H9 (cell line): ENCODE data around the gene CHST15. TPM values are rescaled to one million over a fixed set of nuclear protein-coding genes. Genes with fewer than 3 reads are reported as not detected.

ENCODE experiments used
- DNase-seq: peaks from one replicate; pipeline ENCODE4 v3.0.0-alpha.2; 2017
- H2AFZ ChIP-seq: one replicate; pipeline ENCODE4 v1.6.1; 2013; ENCODE audit warnings: mild to moderate bottlenecking, low read length, control low read depth, moderate library complexity
- H2AK5ac ChIP-seq: 2 replicates; pipeline ENCODE4 v1.6.1; 2013; ENCODE audit warnings: low read length, control low read depth, mixed read lengths; ENCODE audit not compliant: insufficient read length
- H2BK120ac ChIP-seq: one replicate; pipeline ENCODE4 v1.6.1; 2013; ENCODE audit warnings: low read depth, mild to moderate bottlenecking, low read length, control low read depth, inconsistent platforms; ENCODE audit not compliant: poor library complexity, severe bottlenecking
- H2BK12ac ChIP-seq: 2 replicates; pipeline ENCODE4 v1.6.1; 2013; ENCODE audit warnings: low read length, control low read depth, mixed read lengths, low read depth; ENCODE audit not compliant: insufficient read length
- H2BK15ac ChIP-seq: 2 replicates; pipeline ENCODE4 v1.6.1; 2013; ENCODE audit warnings: low read depth, low read length, control low read depth
- H2BK20ac ChIP-seq: one replicate; pipeline ENCODE4 v1.6.1; 2013; ENCODE audit warnings: low read depth, mild to moderate bottlenecking, low read length, control low read depth, inconsistent platforms; ENCODE audit not compliant: poor library complexity, severe bottlenecking
- H2BK5ac ChIP-seq: 2 replicates; pipeline ENCODE4 v1.6.1; 2013; ENCODE audit warnings: low read length, control low read depth, mixed read lengths; ENCODE audit not compliant: insufficient read length
- H3K14ac ChIP-seq: 2 replicates; pipeline ENCODE4 v1.6.1; 2013; ENCODE audit warnings: low read length, control low read depth; ENCODE audit not compliant: insufficient read depth
- H3K18ac ChIP-seq: 2 replicates; pipeline ENCODE4 v1.6.1; 2013; ENCODE audit warnings: low read depth, mild to moderate bottlenecking, mixed read lengths, low read length, control low read depth; ENCODE audit not compliant: insufficient read length
- H3K23ac ChIP-seq: 2 replicates; pipeline ENCODE4 v1.6.1; 2013; ENCODE audit warnings: low read length, control low read depth, mixed read lengths, low read depth; ENCODE audit not compliant: insufficient read length
- H3K23me2 ChIP-seq: 2 replicates; pipeline ENCODE4 v1.6.1; 2013; ENCODE audit warnings: low read depth, mild to moderate bottlenecking, mixed read lengths, low read length, control low read depth; ENCODE audit not compliant: insufficient read length, poor library complexity, severe bottlenecking
- H3K27ac ChIP-seq: 2 replicates; pipeline ENCODE4 v1.5.1; 2013; ENCODE audit warnings: low read length, control low read depth, mixed read lengths, low read depth; ENCODE audit not compliant: insufficient read length
- H3K27me3 ChIP-seq: 2 replicates; pipeline ENCODE4 v1.6.1; 2013; ENCODE audit warnings: low read length, control low read depth, inconsistent platforms; ENCODE audit not compliant: insufficient read depth
- H3K4ac ChIP-seq: 2 replicates; pipeline ENCODE4 v1.6.1; 2013; ENCODE audit warnings: low read depth, mild to moderate bottlenecking, control low read depth, inconsistent platforms, low read length, moderate library complexity
- H3K4me1 ChIP-seq: 2 replicates; pipeline ENCODE4 v1.6.1; 2013; ENCODE audit warnings: low read length, control low read depth, inconsistent platforms; ENCODE audit not compliant: insufficient read depth
- H3K4me2 ChIP-seq: 2 replicates; pipeline ENCODE4 v1.6.1; 2013; ENCODE audit warnings: low read length, control low read depth, mixed read lengths; ENCODE audit not compliant: insufficient read length, insufficient read depth
- H3K56ac ChIP-seq: 2 replicates; pipeline ENCODE4 v1.6.1; 2013; ENCODE audit warnings: low read depth, mild to moderate bottlenecking, mixed read lengths, low read length, control low read depth; ENCODE audit not compliant: insufficient read length
- H3K79me1 ChIP-seq: 2 replicates; pipeline ENCODE4 v1.6.1; 2013; ENCODE audit warnings: low read depth, mild to moderate bottlenecking, moderate library complexity, low read length, control low read depth, inconsistent platforms; ENCODE audit not compliant: insufficient read depth, poor library complexity, severe bottlenecking
- H3K79me2 ChIP-seq: 2 replicates; pipeline ENCODE4 v1.6.1; 2013; ENCODE audit warnings: low read length, control low read depth, inconsistent platforms; ENCODE audit not compliant: insufficient read depth
- H3K9ac ChIP-seq: 2 replicates; pipeline ENCODE4 v1.6.1; 2013; ENCODE audit warnings: low read length, control low read depth, mixed read lengths; ENCODE audit not compliant: insufficient read length; ENCODE audit errors: extremely low read depth
- H3K9me3 ChIP-seq: one replicate; pipeline ENCODE4 v1.6.1; 2013; ENCODE audit warnings: low read depth, low read length, inconsistent platforms; ENCODE audit not compliant: control insufficient read depth
- H3T11ph ChIP-seq: one replicate; pipeline ENCODE4 v1.6.1; 2013; ENCODE audit warnings: mild to moderate bottlenecking, low read length, control low read depth, inconsistent platforms
- H4K20me1 ChIP-seq: one replicate; pipeline ENCODE4 v1.6.1; 2013; ENCODE audit not compliant: control insufficient read depth, insufficient read length, insufficient read depth
- H4K5ac ChIP-seq: 2 replicates; pipeline ENCODE4 v1.6.1; 2013; ENCODE audit warnings: low read depth, mild to moderate bottlenecking, mixed read lengths, low read length, control low read depth; ENCODE audit not compliant: insufficient read length
- H4K8ac ChIP-seq: replicated peaks from 2 replicates; pipeline ENCODE4 v1.6.1; 2013; ENCODE audit warnings: low read length, control low read depth, mixed read lengths, low read depth; ENCODE audit not compliant: insufficient read length
- H4K91ac ChIP-seq: 2 replicates; pipeline ENCODE4 v1.6.1; 2013; ENCODE audit warnings: low read depth, mild to moderate bottlenecking, moderate library complexity, mixed read lengths, low read length, control low read depth; ENCODE audit not compliant: insufficient read length
- H3K27ac Mint-ChIP-seq, 3 experiments: 2 replicates in 2 of 3; 3 replicates in 1 of 3; pipeline ENCODE4 v1.8.0; 2020 to 2021; ENCODE audit warnings: mixed read lengths in 3 of 3, mild to moderate bottlenecking in 1 of 3, moderate library complexity in 1 of 3
- H3K27me3 Mint-ChIP-seq: 2 replicates; pipeline ENCODE4 v1.8.0; 2021; ENCODE audit warnings: low read depth, mild to moderate bottlenecking, moderate library complexity, mixed read lengths
- H3K36me3 Mint-ChIP-seq, 3 experiments: 2 replicates in 2 of 3; 3 replicates in 1 of 3; pipeline ENCODE4 v1.8.0; 2020 to 2021; ENCODE audit warnings: low read depth in 3 of 3, mixed read lengths in 3 of 3; ENCODE audit not compliant: insufficient read depth in 1 of 3
- H3K4me1 Mint-ChIP-seq, 2 experiments: 2 replicates each; pipeline ENCODE4 v1.8.0; 2020; ENCODE audit warnings: mixed read lengths in 2 of 2
- H3K4me3 Mint-ChIP-seq, 2 experiments: 2 replicates in 1 of 2; 3 replicates in 1 of 2; pipeline ENCODE4 v1.8.0; 2020 to 2021; ENCODE audit warnings: mild to moderate bottlenecking in 2 of 2, mixed read lengths in 2 of 2, moderate library complexity in 1 of 2
- H3K9me3 Mint-ChIP-seq, 2 experiments: 2 replicates in 1 of 2; 3 replicates in 1 of 2; pipeline ENCODE4 v1.8.0; 2020; ENCODE audit warnings: mild to moderate bottlenecking in 2 of 2, mixed read lengths in 2 of 2, moderate library complexity in 1 of 2
- WGBS: extraction: QIAGEN DNeasy Blood & Tissue Kit; methylation state at CpG from one replicate; pipeline ENCODE4 v1.1.7; 2013; ENCODE audit warnings: missing lambda C conversion rate, low lambda C conversion rate, mixed read lengths; ENCODE audit not compliant: insufficient read length; ENCODE audit errors: extremely low coverage; 5-methylcytosine and 5-hydroxymethylcytosine counted together
- total RNA-seq: library from RNA; stranded (reverse); gene quantifications from 2 replicates; pipeline ENCODE4 v1.2.1, GENCODE V29; 2021
- TF ChIP-seq, protein P1 (sequence below): fragments of 200-600 bp; sonication (generic); conservative IDR thresholded peaks from 3 replicates; pipeline ENCODE4 v1.8.0; 2021; ENCODE audit warnings: antibody characterized with exemption, mild to moderate bottlenecking

CHST15 gene
- total RNA-seq, 1 experiment from 2014 or later = 8.7 TPM

DNA sequence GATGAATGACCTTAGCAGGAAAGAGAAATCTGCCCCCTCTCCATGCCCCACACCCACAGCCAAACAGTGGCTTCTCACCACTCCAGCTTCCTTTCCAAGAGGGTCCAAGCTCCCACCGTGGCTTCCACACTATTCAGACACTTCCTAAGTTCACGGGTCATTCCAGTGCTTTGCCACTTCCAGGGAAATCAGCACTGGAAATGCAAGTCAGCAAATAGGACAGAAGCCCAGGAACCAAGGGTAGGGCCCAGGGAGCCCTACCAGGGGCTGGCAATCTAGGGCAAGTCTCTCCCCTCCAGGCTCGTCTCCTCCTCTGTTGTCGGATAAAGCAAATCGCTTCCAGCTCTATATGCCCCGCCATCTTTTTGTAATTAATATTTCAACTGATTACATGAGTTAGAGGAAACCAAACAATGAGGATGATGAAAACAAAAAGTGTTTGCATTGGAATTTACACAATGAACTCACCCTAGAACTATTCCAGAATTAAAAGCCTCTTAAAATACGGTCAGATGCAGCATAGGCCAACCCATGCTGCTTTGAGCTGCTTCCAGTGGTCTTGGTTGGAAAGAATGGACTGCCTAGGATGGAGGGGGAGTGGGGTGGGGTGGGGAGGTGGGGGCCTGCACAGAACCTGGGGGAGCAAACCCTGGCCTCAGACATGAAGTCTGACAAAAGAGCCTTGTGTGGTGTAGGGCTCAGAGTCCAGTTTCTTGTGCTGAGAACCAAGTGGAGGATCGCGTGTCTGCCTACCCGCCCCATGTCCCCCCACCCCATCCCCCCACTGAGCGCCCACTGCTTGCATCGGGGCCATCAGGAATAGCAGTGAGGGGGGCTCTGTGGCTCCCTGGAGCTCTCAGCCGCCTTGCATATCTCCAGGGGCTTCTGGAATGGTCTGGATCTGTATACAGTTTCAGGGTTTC is 127.2 kb downstream of the CHST15 start:
- peaks cover under 1 to 3% of the 10 kb centered on the region in 2 experiments; a peak in 2 of 5 replicates for H3K9me3 Mint-ChIP-seq
- Histone ChIP-seq H3K79me1 (no peaks in the 10 kb centered on the region), H3K23me2 (peaks cover 3% of the 10 kb centered on the region), H3K56ac (no peak overlapping the region), H2BK12ac (no peak overlapping the region), H4K91ac (no peak overlapping the region), H3K27ac (no peak overlapping the region), H4K8ac (no peak overlapping the region), H3K9ac (no peak overlapping the region), H3K4me1 (peaks cover 5% of the 10 kb centered on the region; the same call in 1 of the 2 replicates), H4K20me1 (no peaks in the 10 kb centered on the region), H3K4me2 (no peak overlapping the region), H2AFZ (no peak overlapping the region), H3K79me2 (no peaks in the 10 kb centered on the region), H3K4ac (no peak overlapping the region), H3T11ph (no peak overlapping the region), H3K18ac (no peak overlapping the region), H2BK20ac (no peak overlapping the region), H2BK5ac (no peak overlapping the region), H2AK5ac (no peak overlapping the region), H3K27me3 (peaks cover 4% of the 10 kb centered on the region; the same call in 1 of the 2 replicates), H2BK15ac (no peak overlapping the region), H4K5ac (no peak overlapping the region), H2BK120ac (no peak overlapping the region), H3K23ac (no peak overlapping the region), H3K9me3 (no peaks in the 10 kb centered on the region), H3K14ac (no peak overlapping the region)
- H3K27ac Mint-ChIP-seq = no peak overlapping the region
- H3K27me3 Mint-ChIP-seq = peaks cover 47% of the 10 kb centered on the region
- H3K4me3 Mint-ChIP-seq = no peak overlapping the region
- TF ChIP-seq, protein P1, sequence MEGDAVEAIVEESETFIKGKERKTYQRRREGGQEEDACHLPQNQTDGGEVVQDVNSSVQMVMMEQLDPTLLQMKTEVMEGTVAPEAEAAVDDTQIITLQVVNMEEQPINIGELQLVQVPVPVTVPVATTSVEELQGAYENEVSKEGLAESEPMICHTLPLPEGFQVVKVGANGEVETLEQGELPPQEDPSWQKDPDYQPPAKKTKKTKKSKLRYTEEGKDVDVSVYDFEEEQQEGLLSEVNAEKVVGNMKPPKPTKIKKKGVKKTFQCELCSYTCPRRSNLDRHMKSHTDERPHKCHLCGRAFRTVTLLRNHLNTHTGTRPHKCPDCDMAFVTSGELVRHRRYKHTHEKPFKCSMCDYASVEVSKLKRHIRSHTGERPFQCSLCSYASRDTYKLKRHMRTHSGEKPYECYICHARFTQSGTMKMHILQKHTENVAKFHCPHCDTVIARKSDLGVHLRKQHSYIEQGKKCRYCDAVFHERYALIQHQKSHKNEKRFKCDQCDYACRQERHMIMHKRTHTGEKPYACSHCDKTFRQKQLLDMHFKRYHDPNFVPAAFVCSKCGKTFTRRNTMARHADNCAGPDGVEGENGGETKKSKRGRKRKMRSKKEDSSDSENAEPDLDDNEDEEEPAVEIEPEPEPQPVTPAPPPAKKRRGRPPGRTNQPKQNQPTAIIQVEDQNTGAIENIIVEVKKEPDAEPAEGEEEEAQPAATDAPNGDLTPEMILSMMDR = no peak
- peaks cover 12 to 35% of the 10 kb centered on the region in 2 experiments for H3K4me1 Mint-ChIP-seq
- no peaks in the 10 kb centered on the region; a peak in 1 of 7 replicates for H3K36me3 Mint-ChIP-seq
- no CpG with 5 or more reads among the region's 13 CpGs for WGBS
- DNase-seq = no peak
